Uterus (tissue), 4 donors: ENCODE data around the gene SLC12A5. TPM values are rescaled to one million over a fixed set of nuclear protein-coding genes. Genes with fewer than 3 reads are reported as not detected.

ENCODE experiments used
- DNase-seq, 2 donors: peaks; one replicate each; pipeline ENCODE4 v3.0.0-alpha.2; 2019 to 2020
- H3K27ac ChIP-seq, 2 donors: fragments of 200-600 bp; sonication (generic); 1 replicate in 1 of 2; 2 replicates in 1 of 2; pipeline ENCODE4 v1.5.1; 2016 to 2018
- H3K27me3 ChIP-seq, 2 donors: fragments of 200-600 bp; sonication (generic); one replicate each; pipeline ENCODE4 v1.5.1; 2018 to 2019; ENCODE audit warnings: control low read depth in 1 of 2
- H3K36me3 ChIP-seq, 2 donors: fragments of 200-600 bp; sonication (generic); one replicate each; pipeline ENCODE4 v1.5.1; 2019; ENCODE audit warnings: control low read depth in 1 of 2
- H3K4me1 ChIP-seq, 2 donors: fragments of 200-600 bp; sonication (generic); one replicate each; pipeline ENCODE4 v1.5.1; 2018 to 2019; ENCODE audit warnings: control low read depth in 1 of 2
- H3K4me3 ChIP-seq, 2 donors: fragments of 200-600 bp; sonication (generic); 1 replicate in 1 of 2; 2 replicates in 1 of 2; pipeline ENCODE4 v1.5.1; 2018 to 2019; ENCODE audit warnings: mild to moderate bottlenecking in 1 of 2
- H3K9me3 ChIP-seq, 2 donors: fragments of 200-600 bp; sonication (generic); one replicate each; pipeline ENCODE4 v1.5.1; 2019; ENCODE audit warnings: control low read depth in 1 of 2
- CTCF ChIP-seq, 4 experiments: fragments of 200-600 bp in 2 of 4; fragments of 450-650 bp in 2 of 4; sonication (generic) in 2 of 4; IDR thresholded peaks; one replicate each; pipeline ENCODE4 v1.5.1; 2016 to 2019; ENCODE audit warnings: antibody characterized with exemption in 4 of 4, mild to moderate bottlenecking in 2 of 4, moderate library complexity in 1 of 4
- POLR2A ChIP-seq, 2 donors: fragments of 450-650 bp; IDR thresholded peaks; one replicate each; pipeline ENCODE4 v1.6.1; 2016; ENCODE audit warnings: antibody characterized with exemption in 2 of 2, mild to moderate bottlenecking in 1 of 2, moderate library complexity in 1 of 2
- intact Hi-C: fragments of 100-400 bp; cut with DNase I; formaldehyde crosslinking; loops from one replicate; pipeline ENCODE4 v1.15.1; 2023; ENCODE audit warnings: low total_unique reads
- total RNA-seq, 4 donors: library from RNA; depleted of rRNA in 3 of 4; stranded (reverse); fragments of >200 nt in 3 of 4; gene quantifications; one replicate each; pipeline versions ENCODE4 v1.1.0 to v1.2.4, GENCODE V29; 2014 to 2023
- donor health status: DM: yes; HTN: yes; CAD: no.

The SLC12A5 gene
- total RNA-seq, 4 donors from 2014 or later, result 0.35 TPM; not detected in 3

DNA sequence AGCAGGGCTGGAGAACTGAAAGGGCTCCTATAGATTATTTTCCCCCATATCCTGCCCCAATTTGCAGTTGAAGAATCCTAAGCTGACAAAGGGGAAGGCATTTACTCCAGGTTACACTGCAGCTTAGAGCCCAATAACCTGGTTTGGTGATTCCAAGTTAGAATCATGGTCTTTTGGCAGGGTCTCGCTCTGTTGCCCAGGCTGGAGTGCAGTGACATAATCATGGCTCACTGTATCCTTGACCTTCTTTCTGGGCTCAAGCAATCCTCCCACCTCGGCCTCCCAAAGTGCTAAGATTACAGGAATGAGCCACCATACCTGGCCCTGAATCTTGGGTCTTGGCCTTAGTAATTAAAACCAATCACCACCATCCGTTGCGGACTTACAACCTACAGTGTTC lies 21.3 kb upstream of the SLC12A5 start:
- no peak overlapping the region for H3K4me3 ChIP-seq
- H3K36me3 ChIP-seq, result no peaks in the 10 kb centered on the region
- no peaks in the 10 kb centered on the region for H3K9me3 ChIP-seq
- H3K27me3 ChIP-seq, result peaks cover 3 to 42% of the 10 kb centered on the region in 2 donors
- intact Hi-C loops, result no loop called here
- H3K4me1 ChIP-seq, result no peaks in the 10 kb centered on the region
- H3K27ac ChIP-seq, result no peak overlapping the region
- no peak for DNase-seq
- TF ChIP-seq CTCF (IDR thresholded peaks at IDR 0.05), result no peak
- TF ChIP-seq POLR2A (IDR thresholded peaks at IDR 0.05), result no peak

GRCh38 chr20:46009816-46010215 lies 19.2 kb upstream of the SLC12A5 start:
- no peaks in the 10 kb centered on the region for H3K9me3 ChIP-seq
- no peak overlapping the region for H3K27ac ChIP-seq
- no peak for TF ChIP-seq CTCF (IDR thresholded peaks at IDR 0.05)
- TF ChIP-seq POLR2A (IDR thresholded peaks at IDR 0.05), result no peak
- H3K36me3 ChIP-seq, result no peaks in the 10 kb centered on the region
- intact Hi-C loops, result no loop called here
- no peaks in the 10 kb centered on the region for H3K4me1 ChIP-seq
- peaks cover 7 to 55% of the 10 kb centered on the region in 2 donors for H3K27me3 ChIP-seq
- no peak for DNase-seq
- H3K4me3 ChIP-seq, result no peak overlapping the region

GRCh38 chr20:46010491-46011391 lies 18.3 kb upstream of the SLC12A5 start:
- no peaks in the 10 kb centered on the region for H3K4me1 ChIP-seq
- no peak overlapping the region for H3K27ac ChIP-seq
- no peak overlapping the region for H3K4me3 ChIP-seq
- TF ChIP-seq POLR2A (IDR thresholded peaks at IDR 0.05), result no peak
- no peak for TF ChIP-seq CTCF (IDR thresholded peaks at IDR 0.05)
- no peaks in the 10 kb centered on the region for H3K9me3 ChIP-seq
- intact Hi-C loops, result no loop called here
- no peaks in the 10 kb centered on the region for H3K36me3 ChIP-seq
- no peak for DNase-seq
- H3K27me3 ChIP-seq, result peaks cover 7 to 55% of the 10 kb centered on the region in 2 donors

GRCh38 chr20:46011631-46012482 lies 17.2 kb upstream of the SLC12A5 start:
- intact Hi-C loops, result no loop called here
- no peaks in the 10 kb centered on the region for H3K36me3 ChIP-seq

More at GRCh38 chr20:46011631-46012482, 17.2 kb upstream of the SLC12A5 start:
- Histone ChIP-seq H3K4me3 (no peak overlapping the region), H3K27me3 (peaks cover 7 to 55% of the 10 kb centered on the region in 2 donors), H3K9me3 (no peaks in the 10 kb centered on the region), H3K27ac (no peak overlapping the region), H3K4me1 (no peaks in the 10 kb centered on the region)
- no peak for TF ChIP-seq CTCF (IDR thresholded peaks at IDR 0.05)
- TF ChIP-seq POLR2A (IDR thresholded peaks at IDR 0.05), result no peak
- no peak for DNase-seq
